RPMI7951 (cell line): Measurements from ENCODE around the gene PPM1A. TPM values are rescaled to one million over a fixed set of nuclear protein-coding genes. Genes with fewer than 3 reads are reported as not detected.

ENCODE experiments used
- DNase-seq: peaks from one replicate; pipeline ENCODE4 v3.0.0-alpha.2; 2012; ENCODE audit warnings: low read depth
- total RNA-seq: library from RNA; depleted of rRNA; stranded (reverse); fragments of >200 nt; shearing (Covaris generic); gene quantifications from 2 replicates; pipeline ENCODE4 v1.2.3, GENCODE V29; 2014; rRNA removed

PPM1A gene
- 11.3 and 12.7 TPM in 2 replicates for total RNA-seq

DNA sequence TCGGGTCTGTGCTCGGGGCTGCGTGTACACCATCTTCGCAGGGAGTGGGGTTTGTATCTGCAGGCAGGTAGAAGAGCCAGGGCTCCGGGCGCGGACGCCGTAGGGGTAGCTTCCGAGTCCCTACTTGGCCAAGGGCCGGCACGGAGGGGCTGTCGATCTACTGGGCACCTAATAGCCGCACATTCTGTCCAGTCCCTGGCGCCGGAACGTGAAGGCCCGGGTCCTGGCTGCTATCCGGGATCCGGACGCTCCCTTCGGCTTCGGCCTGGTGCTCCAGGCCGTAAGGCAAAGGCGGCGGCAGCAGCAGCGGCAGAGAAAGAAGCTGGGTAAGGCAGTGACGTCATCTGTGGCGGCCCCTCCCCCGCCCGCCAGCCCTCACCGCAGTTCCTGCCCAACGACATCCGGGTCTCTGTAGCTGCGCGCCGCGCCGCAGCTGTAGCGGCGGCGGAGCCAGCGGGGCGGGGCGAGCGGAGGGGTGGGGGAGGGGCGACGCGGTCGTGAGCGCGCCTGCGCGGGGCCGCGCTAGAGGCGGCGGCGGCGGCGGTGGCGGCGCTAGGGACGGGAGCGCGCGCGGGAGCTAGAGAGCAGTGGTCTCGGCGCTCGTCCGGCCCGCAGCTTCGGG, at the start of gene PPM1A:
Gene PPM1A, plus strand, starts transcription at position 525 of the 622 bp plus-strand sequence. CDS start 33,483 bp downstream, outside the sequence.
- DNase-seq: peak; percentile 90

DNA sequence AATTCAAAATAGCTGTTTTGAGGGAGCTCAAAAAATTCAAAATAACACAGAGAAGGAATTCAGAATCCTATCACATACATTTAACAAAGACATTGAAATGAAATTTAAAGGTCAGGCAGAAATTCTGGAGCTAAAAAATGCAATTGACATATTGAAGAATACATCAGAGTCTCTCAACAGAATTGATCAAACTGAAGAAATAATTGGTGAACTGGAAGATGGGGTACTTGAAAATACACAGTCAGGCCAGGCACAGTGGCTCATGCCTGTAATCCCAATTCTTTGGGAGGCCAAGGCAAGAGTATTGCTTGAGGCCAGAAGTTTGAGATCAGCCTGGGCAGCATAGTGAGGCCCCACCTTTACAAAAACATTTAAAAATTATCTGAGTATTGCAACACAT, 49.7 kb upstream of the PPM1A start:
- no peak for DNase-seq

GRCh38 chr14:60204104-60204842, 44.7 kb upstream of the PPM1A start:
- DNase-seq: no peak

DNA sequence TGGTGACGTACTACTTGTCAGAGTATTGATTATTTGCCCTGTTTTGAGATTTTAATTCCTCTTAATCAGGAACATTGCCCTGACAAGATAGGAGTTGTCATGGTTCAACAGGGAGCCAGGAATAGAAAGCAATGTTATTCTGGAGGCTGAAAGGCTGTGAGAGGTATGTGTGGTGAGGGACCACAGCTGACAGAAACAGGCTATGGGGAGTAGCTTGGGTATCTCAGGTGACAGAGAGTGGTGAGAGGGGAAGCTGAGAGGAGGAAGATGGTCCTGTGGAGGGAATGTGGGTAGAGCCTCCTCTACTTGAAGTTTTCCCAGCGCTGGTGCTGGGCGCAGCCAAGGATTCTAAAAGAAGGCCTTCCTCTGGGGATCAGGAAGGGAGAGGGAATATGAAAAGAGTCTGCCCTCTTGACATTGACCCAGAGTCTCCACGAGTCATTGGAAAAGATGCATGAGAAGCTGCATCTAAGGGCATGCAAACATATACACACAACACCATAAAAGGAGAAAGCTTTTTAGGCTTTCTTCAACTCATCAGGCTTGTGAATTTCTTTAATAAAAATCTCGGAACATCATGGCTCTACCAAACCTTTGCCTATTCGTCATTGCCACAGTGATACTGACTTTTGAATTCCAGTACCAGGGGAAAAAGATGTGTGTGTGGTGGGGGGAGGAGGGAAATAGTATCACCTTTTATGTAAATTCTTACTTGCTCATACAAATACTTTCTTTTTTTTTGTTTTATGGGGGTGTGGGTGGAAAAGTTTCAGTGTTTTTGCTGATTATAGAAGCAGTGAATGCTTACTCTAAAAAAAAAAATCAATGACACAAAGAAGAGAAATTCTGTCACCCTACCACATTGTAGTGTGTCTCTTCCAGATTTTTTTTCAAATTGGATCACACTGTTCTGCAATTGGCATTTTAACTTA, 43.9 kb upstream of the PPM1A start:
- no peak for DNase-seq

GRCh38 chr14:60206249-60206670, 42.8 kb upstream of the PPM1A start:
- no peak for DNase-seq

DNA sequence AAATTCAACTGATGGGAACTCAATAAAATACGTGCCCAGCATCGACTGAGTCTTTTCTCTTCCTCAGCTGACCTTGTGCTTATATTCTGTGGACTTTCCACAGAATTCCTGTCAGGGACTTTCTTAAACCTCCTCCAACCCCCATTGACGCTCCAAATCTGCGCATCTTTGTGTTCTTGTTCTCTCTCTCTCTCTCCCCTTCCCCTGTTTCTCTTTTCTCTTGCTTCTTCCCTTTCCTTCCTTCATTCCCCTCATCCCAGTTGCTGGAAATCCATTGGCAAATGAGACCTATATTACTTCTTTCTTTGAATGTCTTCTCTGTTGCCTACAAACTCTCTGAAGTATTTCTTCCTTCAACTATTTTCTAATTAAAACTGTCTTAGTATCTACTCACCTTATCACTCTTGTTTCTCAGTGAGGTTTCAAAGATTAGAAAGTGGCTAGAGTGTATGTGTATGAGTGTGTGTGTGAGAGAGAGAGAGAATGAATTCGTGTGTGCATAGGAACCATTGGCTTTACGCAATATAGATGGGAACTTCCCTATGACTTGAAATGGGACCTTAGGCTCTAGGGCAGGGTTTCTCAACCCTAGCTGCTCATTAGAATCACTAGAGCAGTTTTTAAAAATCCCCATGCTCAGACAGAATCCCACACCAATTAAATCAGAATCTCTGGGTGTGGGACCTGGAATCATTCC, 42.0 kb upstream of the PPM1A start:
- DNase-seq: no peak

DNA sequence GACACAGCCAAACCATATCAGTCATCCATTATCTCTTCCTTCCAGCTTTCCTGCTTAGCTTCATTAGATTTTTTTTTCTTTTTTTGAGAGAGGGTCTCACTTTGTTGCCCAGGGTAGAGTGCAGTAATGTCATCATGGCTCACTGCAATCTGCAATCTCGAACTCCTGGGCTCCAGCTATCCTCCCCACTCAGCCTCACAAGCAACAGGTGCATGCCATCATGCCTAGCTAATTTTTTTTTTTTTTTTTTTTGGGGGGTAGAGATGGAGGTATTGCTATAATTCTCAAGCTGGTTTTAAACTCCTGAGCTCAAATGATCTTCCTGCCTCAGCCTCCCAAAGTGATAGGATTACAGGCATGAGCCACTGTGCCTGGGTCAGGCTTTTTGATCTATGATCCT, 38.3 kb upstream of the PPM1A start:
- DNase-seq: no peak

GRCh38 chr14:60211153-60211552, 37.9 kb upstream of the PPM1A start:
- no peak for DNase-seq

GRCh38 chr14:60212503-60213371, 36.3 kb upstream of the PPM1A start:
- DNase-seq: no peak

GRCh38 chr14:60214003-60214402, 35.0 kb upstream of the PPM1A start:
- no peak for DNase-seq

DNA sequence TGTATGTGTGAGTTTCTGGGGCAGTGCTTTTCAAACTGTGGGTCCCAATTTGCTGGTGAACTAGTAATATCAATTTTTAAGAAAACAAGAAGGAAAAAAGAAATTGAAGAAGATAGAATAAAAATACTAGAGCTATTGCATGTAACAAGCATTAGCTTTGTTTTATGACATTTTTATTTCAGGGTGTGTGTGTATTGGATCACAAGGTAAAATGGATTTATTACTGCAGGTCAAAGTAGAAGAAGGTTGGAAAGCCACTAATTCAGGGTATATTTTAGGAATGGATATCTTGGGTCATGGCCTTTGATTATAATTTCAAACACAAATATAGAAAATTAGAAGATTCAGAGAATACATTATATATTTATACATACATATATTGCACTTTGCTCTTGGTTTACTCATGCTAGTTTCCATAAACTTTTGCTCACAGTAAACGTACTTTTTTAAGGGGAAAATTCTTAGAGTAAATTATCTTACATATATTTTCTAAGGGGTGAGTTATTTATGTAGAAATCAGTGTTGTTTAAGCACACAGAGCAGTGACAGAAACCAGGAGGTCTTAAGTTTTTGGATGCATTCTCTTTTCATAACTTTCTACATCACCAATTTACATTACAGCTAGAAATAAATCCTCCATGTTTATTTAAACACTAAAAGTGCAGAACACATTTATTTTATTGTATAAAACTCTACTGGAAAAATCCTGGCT, 34.5 kb upstream of the PPM1A start:
- DNase-seq: no peak

DNA sequence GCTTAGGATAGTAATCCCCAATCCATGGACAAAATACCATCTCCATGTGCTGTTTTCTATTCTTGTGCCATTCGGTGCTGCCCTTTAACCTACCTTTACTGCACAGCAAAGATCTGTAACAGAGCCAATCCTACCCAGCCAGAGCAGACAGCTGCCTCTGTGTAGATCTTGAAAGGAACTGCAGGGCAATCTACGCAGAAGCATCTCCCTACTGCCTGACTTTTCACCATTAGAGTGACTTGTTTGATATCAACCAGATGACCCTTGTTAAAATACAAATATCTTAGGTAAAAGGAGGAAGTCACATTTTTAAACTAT, 33.9 kb upstream of the PPM1A start:
- DNase-seq: no peak

GRCh38 chr14:60215520-60216420, 33.3 kb upstream of the PPM1A start:
- DNase-seq: no peak

DNA sequence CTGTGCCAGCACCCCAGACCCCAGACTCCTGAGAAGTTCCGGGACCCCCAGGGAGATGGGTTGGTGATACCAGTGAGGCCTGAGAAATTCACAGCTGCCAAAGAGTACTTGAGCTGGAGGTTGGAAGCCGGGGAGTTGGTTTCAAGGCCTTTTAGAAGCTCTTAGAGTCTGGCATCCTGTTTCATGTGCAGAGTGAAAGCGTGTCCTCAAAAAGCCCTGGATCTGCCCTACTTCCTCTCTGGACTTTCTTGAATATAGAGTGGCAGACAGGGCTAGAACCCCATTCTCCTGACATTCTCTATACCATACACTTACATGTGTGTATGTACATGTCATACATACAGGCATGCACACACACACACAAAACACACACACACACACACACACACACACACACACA, 31.3 kb upstream of the PPM1A start:
- no peak for DNase-seq

DNA sequence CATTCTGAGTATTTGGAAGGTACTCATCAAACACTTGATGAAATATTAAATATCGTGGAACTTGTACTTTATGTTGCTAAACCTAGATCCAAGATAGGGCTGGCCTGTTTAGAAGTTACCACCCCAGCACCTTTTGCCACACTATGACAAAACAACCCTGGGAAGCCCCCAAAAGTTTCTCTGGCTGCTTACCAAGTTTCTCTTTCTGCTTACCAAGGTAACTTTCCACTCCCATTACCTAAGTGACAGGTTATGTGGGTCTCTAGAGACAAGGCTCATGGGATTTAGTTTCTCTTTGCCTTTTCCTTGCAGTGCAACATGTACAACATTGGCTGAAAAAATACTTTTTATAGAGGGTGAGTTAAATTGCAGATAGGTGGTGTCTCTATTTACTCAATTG, 28.9 kb upstream of the PPM1A start:
- no peak for DNase-seq

- no peak for DNase-seq
Measured at GRCh38 chr14:60220917-60221316, 28.1 kb upstream of the PPM1A start.

GRCh38 chr14:60221457-60221856, 27.6 kb upstream of the PPM1A start:
- no peak for DNase-seq

- DNase-seq: no peak
Measured at GRCh38 chr14:60222820-60223219, 26.2 kb upstream of the PPM1A start.

DNA sequence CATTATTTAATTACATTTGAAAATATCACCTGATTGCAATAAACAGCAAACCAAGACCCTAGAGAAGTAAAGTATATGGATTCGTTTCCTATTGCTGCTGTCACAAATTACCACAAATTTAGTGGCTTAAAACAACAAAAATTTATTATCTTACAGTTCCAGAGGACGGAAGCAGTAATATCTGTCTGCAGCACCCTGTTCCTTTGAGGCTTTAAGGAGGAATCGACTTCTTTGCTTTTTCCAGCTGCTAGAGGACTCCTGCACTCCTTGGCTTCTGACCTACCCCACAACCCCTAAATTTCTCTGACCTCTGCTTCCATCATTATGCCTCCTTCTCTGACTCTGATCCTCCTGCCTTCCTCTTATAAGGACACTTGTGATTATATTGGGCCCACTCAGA, 23.8 kb upstream of the PPM1A start:
- no peak for DNase-seq
